ENCODE measurements around the gene CDK19. TPM values are rescaled to one million over a fixed set of nuclear protein-coding genes. Genes with fewer than 3 reads are reported as not detected.

CDK19 gene
- total and polyA plus RNA-seq, 2 donors (not counting 1 experiment from before 2014, with no cell fraction given) = 11.2 to 11.3 TPM

DNA sequence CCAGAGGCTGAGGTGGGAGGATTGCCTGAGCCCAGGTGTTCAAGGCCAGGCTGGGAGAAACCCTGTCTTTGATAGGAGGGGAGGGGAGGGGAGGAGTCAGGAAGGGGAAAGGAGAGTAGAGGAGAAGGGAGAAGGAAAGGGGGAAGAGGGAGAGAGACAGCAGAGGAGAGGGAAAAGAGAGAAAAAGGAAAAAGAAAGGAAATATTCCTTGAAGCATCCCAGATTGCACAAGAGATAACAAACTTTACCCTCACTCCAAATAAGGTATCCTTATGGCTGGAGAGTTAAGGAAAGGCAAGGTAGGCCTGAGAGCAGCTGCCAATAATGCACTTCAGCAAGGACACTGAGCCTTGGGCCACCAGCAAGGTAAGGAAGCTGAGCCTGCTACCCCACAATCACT, 172.6 kb downstream of the CDK19 start:
- no peaks in the 10 kb centered on the region for H3K4me1 ChIP-seq (ENCODE audit: control insufficient read depth, extremely low read depth, insufficient read depth, low read length)
- H3K36me3 ChIP-seq (ENCODE audit: control insufficient read depth, insufficient read depth, low read length) = peaks cover 2% of the 10 kb centered on the region
- no peaks in the 10 kb centered on the region for H3K27me3 ChIP-seq (ENCODE audit: control insufficient read depth, insufficient read depth, low read length)
- DNase-seq (ENCODE audit: low read depth in 2 of 2) = no peak
- no peaks in the 10 kb centered on the region for H3K79me2 ChIP-seq (ENCODE audit: control insufficient read depth, insufficient read depth, low read length)
- no peak overlapping the region for H3K27ac ChIP-seq (ENCODE audit: insufficient read depth, low read length)
- no peak overlapping the region for H2AFZ ChIP-seq (ENCODE audit: low read length)
- no peaks in the 10 kb centered on the region for H4K20me1 ChIP-seq (ENCODE audit: control insufficient read depth, extremely low read depth, insufficient read depth, low read length)
- H3K9ac ChIP-seq (ENCODE audit: insufficient read depth, low read length) = no peak overlapping the region
- TF ChIP-seq, protein P1, sequence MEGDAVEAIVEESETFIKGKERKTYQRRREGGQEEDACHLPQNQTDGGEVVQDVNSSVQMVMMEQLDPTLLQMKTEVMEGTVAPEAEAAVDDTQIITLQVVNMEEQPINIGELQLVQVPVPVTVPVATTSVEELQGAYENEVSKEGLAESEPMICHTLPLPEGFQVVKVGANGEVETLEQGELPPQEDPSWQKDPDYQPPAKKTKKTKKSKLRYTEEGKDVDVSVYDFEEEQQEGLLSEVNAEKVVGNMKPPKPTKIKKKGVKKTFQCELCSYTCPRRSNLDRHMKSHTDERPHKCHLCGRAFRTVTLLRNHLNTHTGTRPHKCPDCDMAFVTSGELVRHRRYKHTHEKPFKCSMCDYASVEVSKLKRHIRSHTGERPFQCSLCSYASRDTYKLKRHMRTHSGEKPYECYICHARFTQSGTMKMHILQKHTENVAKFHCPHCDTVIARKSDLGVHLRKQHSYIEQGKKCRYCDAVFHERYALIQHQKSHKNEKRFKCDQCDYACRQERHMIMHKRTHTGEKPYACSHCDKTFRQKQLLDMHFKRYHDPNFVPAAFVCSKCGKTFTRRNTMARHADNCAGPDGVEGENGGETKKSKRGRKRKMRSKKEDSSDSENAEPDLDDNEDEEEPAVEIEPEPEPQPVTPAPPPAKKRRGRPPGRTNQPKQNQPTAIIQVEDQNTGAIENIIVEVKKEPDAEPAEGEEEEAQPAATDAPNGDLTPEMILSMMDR (conservative IDR thresholded peaks at IDR 0.05 in 1 of 2, IDR thresholded peaks at IDR 0.05 in 1 of 2; ENCODE audit: low read depth in 1 of 2, low read length in 2 of 2) = no peak
- no peak for TF ChIP-seq EZH2 (IDR thresholded peaks at IDR 0.05; ENCODE audit: low read length, missing control alignments)
- no peak overlapping the region for H3K4me2 ChIP-seq (ENCODE audit: extremely low read depth, insufficient read depth, low read length)
- H3K9me3 ChIP-seq (ENCODE audit: control insufficient read depth, insufficient read depth, low read depth, low read length) = no peaks in the 10 kb centered on the region
- no peak overlapping the region for H3K4me3 ChIP-seq (replicated peaks in 1 of 4; ENCODE audit: control extremely low read depth in 1 of 4, insufficient read depth in 1 of 4, low read depth in 3 of 4, low read length in 4 of 4)

DNA sequence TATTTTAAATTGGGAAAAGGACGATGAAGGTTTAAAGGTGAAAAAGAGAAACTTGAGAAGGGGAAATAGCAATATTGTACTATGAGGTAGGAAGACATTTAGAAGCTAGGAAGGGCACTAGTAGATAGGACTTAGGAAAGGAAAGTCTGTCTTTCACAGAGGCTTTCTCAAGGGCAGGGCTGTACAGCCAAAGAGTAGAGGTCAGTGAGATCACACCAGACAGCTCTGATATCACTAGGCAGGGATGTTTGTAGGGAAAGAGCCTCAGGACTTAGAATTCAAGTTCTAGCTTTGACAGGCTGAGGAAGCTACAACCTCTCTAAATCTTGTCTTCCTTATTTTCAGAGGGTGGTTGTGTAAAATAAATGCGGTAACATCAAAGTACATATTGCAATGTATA, 178.5 kb downstream of the CDK19 start:
- Histone ChIP-seq H3K27me3 (ENCODE audit: control insufficient read depth, insufficient read depth, low read length) (no peaks in the 10 kb centered on the region), H3K9ac (ENCODE audit: insufficient read depth, low read length) (no peak overlapping the region), H3K4me1 (ENCODE audit: control insufficient read depth, extremely low read depth, insufficient read depth, low read length) (no peaks in the 10 kb centered on the region), H3K4me3 (replicated peaks in 1 of 4; ENCODE audit: control extremely low read depth in 1 of 4, insufficient read depth in 1 of 4, low read depth in 3 of 4, low read length in 4 of 4) (no peak overlapping the region), H2AFZ (ENCODE audit: low read length) (no peak overlapping the region), H3K9me3 (ENCODE audit: control insufficient read depth, insufficient read depth, low read depth, low read length) (no peaks in the 10 kb centered on the region), H3K4me2 (ENCODE audit: extremely low read depth, insufficient read depth, low read length) (no peak overlapping the region), H4K20me1 (ENCODE audit: control insufficient read depth, extremely low read depth, insufficient read depth, low read length) (no peaks in the 10 kb centered on the region), H3K36me3 (ENCODE audit: control insufficient read depth, insufficient read depth, low read length) (no peaks in the 10 kb centered on the region), H3K27ac (ENCODE audit: insufficient read depth, low read length) (no peak overlapping the region), H3K79me2 (ENCODE audit: control insufficient read depth, insufficient read depth, low read length) (no peaks in the 10 kb centered on the region)
- DNase-seq (ENCODE audit: low read depth in 2 of 2) = no peak
- TF ChIP-seq, protein P1 (conservative IDR thresholded peaks at IDR 0.05 in 1 of 2, IDR thresholded peaks at IDR 0.05 in 1 of 2; ENCODE audit: low read depth in 1 of 2, low read length in 2 of 2) = no peak
- TF ChIP-seq EZH2 (IDR thresholded peaks at IDR 0.05; ENCODE audit: low read length, missing control alignments) = no peak

DNA sequence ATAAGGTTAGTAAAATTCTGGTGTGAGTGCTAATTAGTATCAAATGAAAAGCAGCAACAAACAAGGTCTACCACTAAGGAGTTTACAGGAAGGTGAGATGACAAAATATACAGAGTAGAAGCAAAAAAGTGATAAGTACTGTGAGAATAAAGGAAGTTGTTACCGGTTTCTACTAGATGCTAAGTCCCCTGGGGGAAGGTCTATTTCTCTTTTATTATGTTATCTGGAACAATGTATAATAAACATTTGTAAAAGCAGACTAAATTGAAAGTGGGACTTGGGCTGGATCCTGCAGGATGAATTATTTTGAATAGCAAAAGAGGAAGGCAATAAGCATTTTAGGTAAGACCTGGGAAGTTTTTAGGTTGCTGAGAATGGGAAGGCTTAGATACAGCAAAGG, 180.2 kb downstream of the CDK19 start:
- H4K20me1 ChIP-seq (ENCODE audit: control insufficient read depth, extremely low read depth, insufficient read depth, low read length) = no peaks in the 10 kb centered on the region
- no peaks in the 10 kb centered on the region for H3K9me3 ChIP-seq (ENCODE audit: control insufficient read depth, insufficient read depth, low read depth, low read length)
- TF ChIP-seq EZH2 (IDR thresholded peaks at IDR 0.05; ENCODE audit: low read length, missing control alignments) = no peak
- TF ChIP-seq, protein P1 (conservative IDR thresholded peaks at IDR 0.05 in 1 of 2, IDR thresholded peaks at IDR 0.05 in 1 of 2; ENCODE audit: low read depth in 1 of 2, low read length in 2 of 2) = no peak
- H3K36me3 ChIP-seq (ENCODE audit: control insufficient read depth, insufficient read depth, low read length) = no peaks in the 10 kb centered on the region
- no peaks in the 10 kb centered on the region for H3K79me2 ChIP-seq (ENCODE audit: control insufficient read depth, insufficient read depth, low read length)
- no peak overlapping the region for H2AFZ ChIP-seq (ENCODE audit: low read length)
- DNase-seq (ENCODE audit: low read depth in 2 of 2) = no peak
- H3K27ac ChIP-seq (ENCODE audit: insufficient read depth, low read length) = no peak overlapping the region
- H3K27me3 ChIP-seq (ENCODE audit: control insufficient read depth, insufficient read depth, low read length) = no peaks in the 10 kb centered on the region
- H3K4me3 ChIP-seq (replicated peaks in 1 of 4; ENCODE audit: control extremely low read depth in 1 of 4, insufficient read depth in 1 of 4, low read depth in 3 of 4, low read length in 4 of 4) = no peak overlapping the region
- H3K4me2 ChIP-seq (ENCODE audit: extremely low read depth, insufficient read depth, low read length) = no peak overlapping the region
- H3K4me1 ChIP-seq (ENCODE audit: control insufficient read depth, extremely low read depth, insufficient read depth, low read length) = no peaks in the 10 kb centered on the region
- H3K9ac ChIP-seq (ENCODE audit: insufficient read depth, low read length) = no peak overlapping the region
